DMS 273 (cell line): ENCODE data around the gene TSKU.

Experiments
- DNase-seq: peaks from one replicate; lab custom pipeline; 2025; ENCODE audit not compliant: unreplicated experiment; lab: John Stamatoyannopoulos, UW

TSKU gene

GRCh38 chr11:76769645-76770586, 13.2 kb upstream of the TSKU start:
- DNase-seq = no peak

GRCh38 chr11:76770642-76771445, 12.3 kb upstream of the TSKU start:
- no peak for DNase-seq

GRCh38 chr11:76771446-76772099, 11.6 kb upstream of the TSKU start:
- DNase-seq = no peak

- no peak for DNase-seq
These were observed 10.9 kb upstream of the TSKU start for GRCh38 chr11:76772100-76772782.

- DNase-seq = no peak
These were observed 10.4 kb upstream of the TSKU start for GRCh38 chr11:76772783-76773106.

- DNase-seq = peak; percentile 59
These were observed 9.2 kb upstream of the TSKU start for GRCh38 chr11:76773921-76774361.

GRCh38 chr11:76776472-76776871, 6.7 kb upstream of the TSKU start:
- DNase-seq = no peak

- no peak for DNase-seq
These were observed 5.9 kb upstream of the TSKU start for GRCh38 chr11:76777305-76777704.

- DNase-seq = no peak
These were observed 5.3 kb upstream of the TSKU start for GRCh38 chr11:76777876-76778275.

GRCh38 chr11:76778874-76779273, 4.3 kb upstream of the TSKU start:
- no peak for DNase-seq

GRCh38 chr11:76781046-76781801, 1.9 kb upstream of the TSKU start:
- no peak for DNase-seq

- DNase-seq = peak; percentile 25
These were observed 1.2 kb upstream of the TSKU start for GRCh38 chr11:76781807-76782530.

- DNase-seq = peak; percentile 98
These were observed 444 bp upstream of the TSKU start for GRCh38 chr11:76782531-76783293.

GRCh38 chr11:76783896-76784813, 999 bp downstream of the TSKU start:
- DNase-seq = peak; percentile 71

- peak; percentile 43 for DNase-seq
These were observed 2.4 kb downstream of the TSKU start for GRCh38 chr11:76785513-76785912.

GRCh38 chr11:76786016-76786415, 2.9 kb downstream of the TSKU start:
- DNase-seq = no peak

GRCh38 chr11:76786441-76787014, 3.4 kb downstream of the TSKU start:
- DNase-seq = no peak
